HepG2 (cell line): ENCODE data around the gene HK3.

Source experiments
- FOXA1 ChIP-seq, 2 experiments: fragments of 450-650 bp in 1 of 2; sonication (generic) in 1 of 2; formaldehyde crosslinking in 1 of 2; IDR thresholded peaks; 2 replicates each; pipeline versions ENCODE4 v1.4.0 to v1.6.1; 2016 to 2020; ENCODE audit warnings: missing genetic modification reagents in 1 of 2
- SMC3 ChIP-seq: IDR thresholded peaks from 2 replicates; pipeline ENCODE4 v1.6.1; 2011; ENCODE audit warnings: low read length, improper control_type of control experiment
- ZNF749 ChIP-seq: sonication (generic); formaldehyde crosslinking; IDR thresholded peaks from 2 replicates; pipeline ENCODE4 v1.8.0; 2022; ENCODE audit warnings: mild to moderate bottlenecking, missing genetic modification reagents, moderate library complexity, borderline replicate concordance
- TF ChIP-seq, protein P1 (sequence below): sonication (generic); formaldehyde crosslinking; IDR thresholded peaks from 2 replicates; pipeline ENCODE4 v1.4.0; 2020; ENCODE audit warnings: missing genetic modification reagents

DNA sequence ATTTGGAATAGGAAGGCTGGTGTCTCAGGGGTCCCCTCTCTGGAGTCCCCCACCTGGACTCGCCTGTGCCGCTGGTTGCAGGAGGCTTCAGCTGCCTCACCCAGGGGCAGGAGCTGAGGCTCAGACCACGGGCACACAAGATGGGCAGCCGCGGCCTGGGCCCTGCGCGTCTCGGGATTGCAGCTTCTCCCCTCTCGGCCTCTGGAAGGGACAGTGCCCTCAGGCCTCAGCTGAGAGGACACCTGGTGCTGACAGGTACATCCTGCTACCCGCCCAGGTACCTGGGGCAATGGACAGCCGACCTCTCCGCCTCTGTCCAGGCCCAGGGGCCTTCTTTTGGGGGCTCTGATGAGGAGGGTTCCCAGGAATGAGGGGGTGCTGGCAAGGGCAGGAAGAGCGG, 50.5 kb downstream of the HK3 start:
- TF ChIP-seq ZNF749 (CRISPR knock-in tag) (no peak), SMC3 (no peak), FOXA1 (IDR thresholded peaks at IDR 0.05) (no peak), FOXA1 (CRISPR knock-in tag; IDR thresholded peaks at IDR 0.05) (no peak)
- TF ChIP-seq, protein P1, sequence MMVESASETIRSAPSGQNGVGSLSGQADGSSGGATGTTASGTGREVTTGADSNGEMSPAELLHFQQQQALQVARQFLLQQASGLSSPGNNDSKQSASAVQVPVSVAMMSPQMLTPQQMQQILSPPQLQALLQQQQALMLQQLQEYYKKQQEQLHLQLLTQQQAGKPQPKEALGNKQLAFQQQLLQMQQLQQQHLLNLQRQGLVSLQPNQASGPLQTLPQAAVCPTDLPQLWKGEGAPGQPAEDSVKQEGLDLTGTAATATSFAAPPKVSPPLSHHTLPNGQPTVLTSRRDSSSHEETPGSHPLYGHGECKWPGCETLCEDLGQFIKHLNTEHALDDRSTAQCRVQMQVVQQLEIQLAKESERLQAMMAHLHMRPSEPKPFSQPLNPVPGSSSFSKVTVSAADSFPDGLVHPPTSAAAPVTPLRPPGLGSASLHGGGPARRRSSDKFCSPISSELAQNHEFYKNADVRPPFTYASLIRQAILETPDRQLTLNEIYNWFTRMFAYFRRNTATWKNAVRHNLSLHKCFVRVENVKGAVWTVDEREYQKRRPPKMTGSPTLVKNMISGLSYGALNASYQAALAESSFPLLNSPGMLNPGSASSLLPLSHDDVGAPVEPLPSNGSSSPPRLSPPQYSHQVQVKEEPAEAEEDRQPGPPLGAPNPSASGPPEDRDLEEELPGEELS (CRISPR knock-in tag), result no peak
